Measurements from ENCODE around the gene IGSF6. TPM values are rescaled to one million over a fixed set of nuclear protein-coding genes. Genes with fewer than 3 reads are reported as not detected.

Gene IGSF6
- total RNA-seq, 4 donors from 2014 or later, result 0.76 to 7.4 (median 1.3) TPM; not detected in 1

DNA sequence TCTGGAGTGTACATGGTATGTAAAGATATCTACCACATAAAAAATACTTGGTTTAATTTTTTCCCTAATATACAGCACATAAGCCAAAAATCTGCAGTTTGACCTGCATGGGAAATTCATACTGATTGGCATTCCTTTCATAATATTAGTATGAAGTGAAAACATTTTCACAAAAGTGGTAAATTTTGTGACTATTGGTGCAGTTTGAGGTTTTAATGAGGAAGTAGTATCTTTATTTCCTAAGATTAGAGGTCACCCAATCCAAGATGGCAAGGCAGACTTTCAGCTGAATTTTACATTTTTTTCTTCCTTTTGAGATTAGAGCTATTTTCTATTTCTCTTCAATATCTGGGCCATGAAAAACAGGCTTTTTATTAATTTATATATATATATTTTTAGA is 31.8 kb downstream of the IGSF6 start:
- H3K36me3 ChIP-seq, result peaks cover 0 to 5% (median 0%) of the 10 kb centered on the region in 3 donors
- no peak overlapping the region for H3K4me3 ChIP-seq
- TF ChIP-seq, protein P1, sequence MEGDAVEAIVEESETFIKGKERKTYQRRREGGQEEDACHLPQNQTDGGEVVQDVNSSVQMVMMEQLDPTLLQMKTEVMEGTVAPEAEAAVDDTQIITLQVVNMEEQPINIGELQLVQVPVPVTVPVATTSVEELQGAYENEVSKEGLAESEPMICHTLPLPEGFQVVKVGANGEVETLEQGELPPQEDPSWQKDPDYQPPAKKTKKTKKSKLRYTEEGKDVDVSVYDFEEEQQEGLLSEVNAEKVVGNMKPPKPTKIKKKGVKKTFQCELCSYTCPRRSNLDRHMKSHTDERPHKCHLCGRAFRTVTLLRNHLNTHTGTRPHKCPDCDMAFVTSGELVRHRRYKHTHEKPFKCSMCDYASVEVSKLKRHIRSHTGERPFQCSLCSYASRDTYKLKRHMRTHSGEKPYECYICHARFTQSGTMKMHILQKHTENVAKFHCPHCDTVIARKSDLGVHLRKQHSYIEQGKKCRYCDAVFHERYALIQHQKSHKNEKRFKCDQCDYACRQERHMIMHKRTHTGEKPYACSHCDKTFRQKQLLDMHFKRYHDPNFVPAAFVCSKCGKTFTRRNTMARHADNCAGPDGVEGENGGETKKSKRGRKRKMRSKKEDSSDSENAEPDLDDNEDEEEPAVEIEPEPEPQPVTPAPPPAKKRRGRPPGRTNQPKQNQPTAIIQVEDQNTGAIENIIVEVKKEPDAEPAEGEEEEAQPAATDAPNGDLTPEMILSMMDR (IDR thresholded peaks at IDR 0.05), result no peak
- TF ChIP-seq POLR2A (IDR thresholded peaks at IDR 0.05), result no peak
- H3K27me3 ChIP-seq, result no peaks in the 10 kb centered on the region
- H3K27ac ChIP-seq, result no peak overlapping the region
- H3K4me1 ChIP-seq, result no peaks in the 10 kb centered on the region
- no peak for DNase-seq
- H3K9me3 ChIP-seq, result no peaks in the 10 kb centered on the region

DNA sequence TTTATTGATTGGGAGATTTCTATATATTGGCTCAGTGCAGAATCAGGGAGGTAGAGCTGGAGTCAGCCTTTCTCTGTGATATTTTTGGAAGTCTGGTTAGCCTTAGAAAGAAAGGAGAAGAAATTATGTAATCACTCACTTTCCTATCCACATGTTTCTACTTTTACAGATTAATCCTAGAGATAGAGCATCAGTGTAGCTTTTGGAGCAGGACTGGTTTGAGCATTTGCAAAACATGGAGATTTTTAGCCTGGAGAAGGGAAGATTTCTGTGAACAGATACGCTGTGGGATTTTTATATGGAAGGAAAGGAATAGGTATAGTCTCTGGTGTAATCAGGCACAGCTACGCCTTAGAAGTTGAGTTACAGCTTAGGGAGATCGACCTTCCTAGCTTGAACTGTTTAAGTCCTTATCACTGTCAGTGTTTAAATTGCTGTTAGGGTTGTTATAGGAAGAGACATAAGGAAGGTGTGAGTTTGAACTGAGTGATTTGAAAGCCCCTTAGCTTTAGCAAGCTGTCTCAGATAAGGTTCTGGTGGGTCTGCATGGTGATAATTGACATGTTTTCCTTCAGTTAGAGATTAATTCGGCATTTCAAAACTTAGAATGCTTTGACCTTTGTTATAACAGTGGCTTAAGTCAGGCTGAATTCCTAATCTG is 32.5 kb downstream of the IGSF6 start:
- no peak for DNase-seq
- Histone ChIP-seq H3K27me3 (no peaks in the 10 kb centered on the region), H3K4me1 (no peaks in the 10 kb centered on the region), H3K4me3 (no peak overlapping the region), H3K27ac (no peak overlapping the region), H3K9me3 (no peaks in the 10 kb centered on the region), H3K36me3 (peaks cover 0 to 5% (median 0%) of the 10 kb centered on the region in 3 donors)
- TF ChIP-seq, protein P1 (IDR thresholded peaks at IDR 0.05), result no peak
- no peak for TF ChIP-seq POLR2A (IDR thresholded peaks at IDR 0.05)

DNA sequence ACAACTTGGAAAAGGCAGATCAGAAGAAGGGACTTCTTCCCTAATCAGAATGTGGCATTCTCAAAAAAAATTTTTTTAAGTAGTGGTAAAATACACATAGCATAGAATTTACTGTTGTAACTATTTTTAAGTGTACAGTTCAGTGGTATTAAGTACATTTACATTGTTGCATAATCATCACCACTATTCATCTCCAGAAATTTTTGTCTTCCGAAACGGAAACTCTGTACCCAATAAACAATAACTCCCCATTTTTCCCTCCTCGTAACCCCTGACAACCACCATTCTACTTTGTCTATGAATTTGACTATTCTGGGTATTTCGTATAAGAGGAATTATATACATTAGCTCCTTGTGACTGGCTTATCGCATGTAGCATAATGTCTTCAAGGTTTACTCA is 34.1 kb downstream of the IGSF6 start:
- Histone ChIP-seq H3K4me3 (no peak overlapping the region), H3K36me3 (peaks cover 0 to 5% (median 0%) of the 10 kb centered on the region in 3 donors), H3K9me3 (no peaks in the 10 kb centered on the region), H3K4me1 (no peaks in the 10 kb centered on the region), H3K27me3 (no peaks in the 10 kb centered on the region), H3K27ac (no peak overlapping the region)
- DNase-seq, result no peak
- TF ChIP-seq POLR2A (IDR thresholded peaks at IDR 0.05), result no peak
- TF ChIP-seq, protein P1 (IDR thresholded peaks at IDR 0.05), result no peak

GRCh38 chr16:21617607-21618006 is 34.8 kb downstream of the IGSF6 start:
- H3K36me3 ChIP-seq, result peaks cover 0 to 5% (median 0%) of the 10 kb centered on the region in 3 donors
- TF ChIP-seq, protein P1 (IDR thresholded peaks at IDR 0.05), result no peak
- TF ChIP-seq POLR2A (IDR thresholded peaks at IDR 0.05), result no peak
- DNase-seq, result no peak
- H3K4me3 ChIP-seq, result no peak overlapping the region
- no peaks in the 10 kb centered on the region for H3K9me3 ChIP-seq
- H3K27ac ChIP-seq, result no peak overlapping the region
- H3K27me3 ChIP-seq, result no peaks in the 10 kb centered on the region
- H3K4me1 ChIP-seq, result no peaks in the 10 kb centered on the region

DNA sequence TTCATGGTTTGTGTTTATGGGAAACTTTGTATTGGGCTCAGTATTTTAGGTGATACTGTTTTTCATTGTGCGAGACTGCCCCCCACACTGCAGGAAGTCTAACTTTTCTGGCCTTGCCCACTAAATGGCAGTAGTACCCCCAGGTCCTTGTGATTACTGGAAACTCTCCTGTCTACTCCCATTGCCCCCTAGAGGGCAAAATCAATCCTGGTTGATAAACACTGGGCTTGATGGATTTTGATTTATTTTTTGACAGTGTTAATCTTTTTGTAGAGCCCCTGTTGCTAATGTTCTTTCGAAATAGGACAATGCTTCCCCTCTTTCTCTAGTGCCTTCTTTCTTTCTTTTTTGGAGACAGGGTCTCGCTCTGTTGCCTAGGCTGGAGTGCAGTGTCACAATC is 37.5 kb downstream of the IGSF6 start:
- no peaks in the 10 kb centered on the region for H3K27me3 ChIP-seq
- H3K9me3 ChIP-seq, result no peaks in the 10 kb centered on the region
- DNase-seq, result no peak
- peaks cover 0 to 23% (median 7%) of the 10 kb centered on the region in 4 donors for H3K4me1 ChIP-seq
- H3K36me3 ChIP-seq, result peaks cover 0 to 5% (median 0%) of the 10 kb centered on the region in 3 donors
- H3K4me3 ChIP-seq, result no peak overlapping the region
- no peak overlapping the region for H3K27ac ChIP-seq
- no peak for TF ChIP-seq POLR2A (IDR thresholded peaks at IDR 0.05)
- TF ChIP-seq, protein P1 (IDR thresholded peaks at IDR 0.05), result no peak

Data from Peyer's patch (tissue), 4 donors.